Fibroblast of lung (primary cell): ENCODE data around the gene AATK. TPM values are rescaled to one million over a fixed set of nuclear protein-coding genes. Genes with fewer than 3 reads are reported as not detected.

Experiments
- DNase-seq, 2 donors: peaks; one replicate each; pipeline versions ENCODE4 v3.0.0 to v3.0.0-alpha.2; 2010; ENCODE audit warnings: low read depth in 2 of 2
- H2AFZ ChIP-seq: 2 replicates; pipeline ENCODE4 v1.5.1; 2012; ENCODE audit warnings: low read length, control low read depth, inconsistent platforms
- H3K27ac ChIP-seq: 2 replicates; pipeline ENCODE4 v1.5.1; 2011; ENCODE audit warnings: low read length, control low read depth; ENCODE audit not compliant: insufficient read depth
- H3K27me3 ChIP-seq: 2 replicates; pipeline ENCODE4 v1.5.1; 2011; ENCODE audit warnings: mild to moderate bottlenecking, low read length; ENCODE audit not compliant: control insufficient read depth, insufficient read depth
- H3K36me3 ChIP-seq: 2 replicates; pipeline ENCODE4 v1.5.1; 2011; ENCODE audit warnings: low read length; ENCODE audit not compliant: control insufficient read depth, insufficient read depth
- H3K4me1 ChIP-seq: 2 replicates; pipeline ENCODE4 v1.5.1; 2011; ENCODE audit warnings: low read length; ENCODE audit not compliant: control insufficient read depth, insufficient read depth; ENCODE audit errors: extremely low read depth
- H3K4me2 ChIP-seq: 2 replicates; pipeline ENCODE4 v1.5.1; 2011; ENCODE audit warnings: low read length, control low read depth; ENCODE audit not compliant: insufficient read depth; ENCODE audit errors: extremely low read depth
- H3K4me3 ChIP-seq, 4 experiments: fragments of 200-600 bp in 1 of 4; sonication (generic) in 1 of 4; replicated peaks in 1 of 4; 2 replicates each; pipeline ENCODE4 v1.5.1; 2011 to 2016; ENCODE audit warnings: low read length in 4 of 4, low read depth in 3 of 4, mild to moderate bottlenecking in 3 of 4, control low read depth in 2 of 4, inconsistent platforms in 1 of 4, mixed read lengths in 1 of 4; ENCODE audit not compliant: insufficient read depth in 1 of 4; ENCODE audit errors: control extremely low read depth in 1 of 4
- H3K79me2 ChIP-seq: 2 replicates; pipeline ENCODE4 v1.5.1; 2012; ENCODE audit warnings: mild to moderate bottlenecking, low read length, inconsistent platforms; ENCODE audit not compliant: control insufficient read depth, insufficient read depth
- H3K9ac ChIP-seq: 2 replicates; pipeline ENCODE4 v1.5.1; 2011; ENCODE audit warnings: mild to moderate bottlenecking, low read length, control low read depth; ENCODE audit not compliant: insufficient read depth
- H3K9me3 ChIP-seq: 2 replicates; pipeline ENCODE4 v1.5.1; 2012; ENCODE audit warnings: low read depth, low read length; ENCODE audit not compliant: control insufficient read depth, insufficient read depth
- H4K20me1 ChIP-seq: 2 replicates; pipeline ENCODE4 v1.5.1; 2011; ENCODE audit warnings: low read length; ENCODE audit not compliant: control insufficient read depth, insufficient read depth; ENCODE audit errors: extremely low read depth
- CTCF ChIP-seq, 2 donors: IDR thresholded peaks in 1 of 2; conservative IDR thresholded peaks in 1 of 2; 1 replicate in 1 of 2; 2 replicates in 1 of 2; pipeline ENCODE4 v1.5.1; 2011 to 2012; ENCODE audit warnings: low read length in 2 of 2, control low read depth in 1 of 2, inconsistent platforms in 1 of 2, low read depth in 1 of 2, mild to moderate bottlenecking in 1 of 2
- EZH2 ChIP-seq: IDR thresholded peaks from 2 replicates; pipeline ENCODE4 v1.5.1; 2012; ENCODE audit warnings: low read length, control low read depth, mild to moderate bottlenecking; ENCODE audit errors: missing control alignments
- polyA plus RNA-seq, 2 donors: library from polyadenylated mRNA; depleted of rRNA in 1 of 2; stranded (reverse) in 1 of 2; unstranded in 1 of 2; fragments of >200 nt; gene quantifications; 2 replicates each; pipeline ENCODE4 v1.2.1, GENCODE V29; 2011 to 2012; ENCODE audit warnings: missing spikeins in 1 of 2
- total RNA-seq: library from RNA; depleted of rRNA; stranded (reverse); fragments of >200 nt; gene quantifications from 2 replicates; pipeline ENCODE4 v1.2.1, GENCODE V29; 2014

The AATK gene
- total and polyA plus RNA-seq, 2 donors (not counting 1 experiment from before 2014, with no cell fraction given) = 0.16 to 0.50 TPM

DNA sequence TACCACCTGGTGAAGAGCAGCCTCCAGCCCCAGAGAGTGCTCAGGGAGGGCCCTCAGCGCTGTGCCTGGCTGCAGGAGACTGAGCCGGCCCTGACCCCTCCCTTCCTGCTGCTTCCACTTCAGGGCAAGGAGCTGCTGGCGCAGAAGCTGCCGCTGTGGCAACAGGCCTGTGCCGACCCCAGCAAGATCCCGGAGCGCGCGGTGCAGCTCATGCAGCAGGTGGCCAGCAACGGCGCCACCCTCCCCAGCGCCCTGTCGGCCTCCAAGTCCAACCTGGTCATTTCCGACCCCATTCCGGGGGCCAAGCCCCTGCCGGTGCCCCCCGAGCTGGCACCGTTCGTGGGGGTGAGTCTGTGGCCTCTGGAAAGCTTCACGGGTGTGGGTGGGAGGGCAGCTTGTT is 62.6 kb downstream of the AATK start:
- Histone ChIP-seq H3K79me2 (no peaks in the 10 kb centered on the region), H3K27me3 (no peaks in the 10 kb centered on the region), H3K36me3 (peaks cover 6% of the 10 kb centered on the region), H3K4me1 (no peaks in the 10 kb centered on the region), H3K4me3 (no peak overlapping the region), H2AFZ (no peak overlapping the region), H3K27ac (no peak overlapping the region), H4K20me1 (no peaks in the 10 kb centered on the region), H3K9ac (no peak overlapping the region), H3K4me2 (no peak overlapping the region), H3K9me3 (no peaks in the 10 kb centered on the region)
- DNase-seq = no peak
- TF ChIP-seq EZH2 = no peak
- TF ChIP-seq CTCF (conservative IDR thresholded peaks at IDR 0.05 in 1 of 2, IDR thresholded peaks at IDR 0.05 in 1 of 2; ENCODE audit: low read depth in 1 of 2, low read length in 2 of 2) = no peak

DNA sequence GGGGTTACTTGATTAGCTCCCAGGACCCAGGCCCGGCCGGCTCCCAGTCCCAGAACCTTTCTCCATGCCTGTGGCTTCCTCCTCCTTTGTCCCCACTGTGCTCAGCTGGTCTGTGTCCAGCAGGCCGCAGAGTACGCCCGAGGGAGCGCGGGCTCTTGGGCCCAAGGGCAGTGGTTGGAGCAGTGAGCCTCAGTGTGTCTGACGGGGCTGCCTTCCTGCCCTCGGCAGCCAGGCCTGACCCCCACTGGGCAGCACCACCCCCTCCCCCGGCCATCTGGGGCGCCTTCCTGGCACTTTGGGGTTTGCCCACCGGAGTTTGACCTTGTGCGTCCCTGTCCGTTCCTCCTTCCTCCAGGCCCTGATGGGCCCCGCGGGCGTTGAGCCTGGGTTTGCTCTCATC is 63.2 kb downstream of the AATK start:
- H3K9me3 ChIP-seq = no peaks in the 10 kb centered on the region
- peaks cover 2% of the 10 kb centered on the region for H3K4me1 ChIP-seq
- H3K79me2 ChIP-seq = no peaks in the 10 kb centered on the region
- no peak overlapping the region for H3K4me3 ChIP-seq
- no peak overlapping the region for H2AFZ ChIP-seq
- H3K27me3 ChIP-seq = no peaks in the 10 kb centered on the region
- H3K4me2 ChIP-seq = no peak overlapping the region
- no peaks in the 10 kb centered on the region for H4K20me1 ChIP-seq
- no peak overlapping the region for H3K9ac ChIP-seq
- no peak for TF ChIP-seq CTCF (conservative IDR thresholded peaks at IDR 0.05 in 1 of 2, IDR thresholded peaks at IDR 0.05 in 1 of 2; ENCODE audit: low read depth in 1 of 2, low read length in 2 of 2)
- no peak for TF ChIP-seq EZH2
- H3K27ac ChIP-seq = no peak overlapping the region
- H3K36me3 ChIP-seq = peaks cover 6% of the 10 kb centered on the region
- DNase-seq = no peak

DNA sequence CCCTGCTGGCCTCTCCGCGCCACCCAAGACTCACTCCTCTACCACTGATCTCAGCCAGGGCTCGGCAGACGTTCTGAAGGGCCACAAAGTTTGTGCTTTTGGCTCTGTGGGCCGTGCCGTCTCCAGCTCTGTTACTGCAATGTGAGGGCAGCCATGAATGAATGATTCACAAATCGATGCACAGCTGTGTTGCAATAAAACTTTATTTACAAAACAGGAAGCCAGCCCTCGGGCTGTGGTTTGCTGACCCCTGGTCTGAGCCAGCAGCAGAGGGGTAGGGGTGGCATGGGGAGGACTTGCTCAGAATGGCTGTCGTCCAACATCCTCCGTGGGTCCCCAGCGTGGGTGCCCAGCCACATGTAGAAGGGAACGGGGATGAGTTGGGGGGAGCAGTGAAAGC is 63.7 kb downstream of the AATK start:
- peaks cover 7% of the 10 kb centered on the region for H3K4me1 ChIP-seq

More for the DNA sequence above, 63.7 kb downstream of the AATK start:
- Histone ChIP-seq H3K9ac (no peak overlapping the region), H3K27me3 (no peaks in the 10 kb centered on the region), H3K9me3 (no peaks in the 10 kb centered on the region), H3K36me3 (peaks cover 6% of the 10 kb centered on the region), H3K27ac (no peak overlapping the region), H4K20me1 (no peaks in the 10 kb centered on the region), H3K4me3 (no peak overlapping the region), H3K4me2 (no peak overlapping the region), H2AFZ (no peak overlapping the region), H3K79me2 (no peaks in the 10 kb centered on the region)
- TF ChIP-seq EZH2 = no peak
- no peak for TF ChIP-seq CTCF (conservative IDR thresholded peaks at IDR 0.05 in 1 of 2, IDR thresholded peaks at IDR 0.05 in 1 of 2; ENCODE audit: low read depth in 1 of 2, low read length in 2 of 2)
- DNase-seq = no peak
